Measurements from ENCODE around the gene CSTB.

DNA sequence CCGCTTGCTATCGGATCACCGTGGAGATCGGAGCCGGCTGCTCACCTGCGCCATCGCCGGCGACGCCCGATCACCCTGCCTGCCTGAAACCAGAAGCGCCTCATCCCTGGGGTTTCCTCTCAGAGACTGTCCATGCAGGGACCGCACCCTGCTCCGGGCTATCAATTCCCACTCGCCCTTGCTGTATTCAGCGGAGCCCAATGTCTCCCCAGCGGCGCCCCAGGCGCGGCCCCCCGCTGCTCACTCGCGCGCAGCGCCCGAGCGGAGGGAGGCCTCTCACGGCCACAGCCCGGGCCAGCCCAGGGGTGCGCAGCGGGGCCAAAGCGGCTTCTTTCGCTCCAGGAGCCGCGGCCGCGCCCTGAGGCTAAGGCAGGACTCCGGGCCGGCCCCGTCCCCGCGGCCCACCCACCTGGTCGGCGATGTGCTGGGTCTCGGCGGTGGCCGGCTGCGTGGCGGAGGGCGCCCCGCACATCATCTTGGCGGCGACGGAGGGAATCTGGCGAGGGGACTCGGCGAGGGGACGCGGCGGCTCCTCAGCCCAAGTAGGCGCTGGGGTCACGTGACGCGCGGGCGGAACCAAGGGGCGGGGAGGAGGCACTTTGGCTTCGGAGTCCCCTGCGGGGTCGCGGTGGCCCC, at the start of gene CSTB:
- TF ChIP-seq CTCF (IDR thresholded peaks at IDR 0.05; ENCODE audit: low read length) (peak; percentile 19; the same call in 1 of the 2 replicates), EZH2phosphoT487 (IDR thresholded peaks at IDR 0.05; ENCODE audit: low read length) (no peak), EZH2 (optimal IDR thresholded peaks at IDR 0.05; ENCODE audit: low read depth, low read length) (no peak)

Measured in MM.1S (cell line).